HG03025 (cell line): ENCODE results near the gene DNAH3.
"Not testable (repeated sequence)": the region's sequence is repeated elsewhere in the genome, so short reads cannot be mapped to it uniquely, and the experiment has no call there.

ENCODE experiments used
- ATAC-seq: cut with Tn5 transposase; IDR thresholded peaks from one replicate; pipeline ENCODE4 v1.9.1; 2021; ENCODE audit warnings: mild to moderate bottlenecking, moderate library complexity; ENCODE audit not compliant: unreplicated experiment, low FRiP score

DNAH3 gene

GRCh38 chr16:21169249-21169981 is 18.8 kb upstream of the DNAH3 start:
- no peak for ATAC-seq

- ATAC-seq: no peak
These were observed 17.4 kb upstream of the DNAH3 start for GRCh38 chr16:21167929-21168602.

- no peak for ATAC-seq
These were observed 16.7 kb upstream of the DNAH3 start for GRCh38 chr16:21167360-21167759.

GRCh38 chr16:21166561-21166961 is 15.9 kb upstream of the DNAH3 start:
- ATAC-seq: no peak

GRCh38 chr16:21164521-21165168 is 14.0 kb upstream of the DNAH3 start:
- ATAC-seq: no peak

GRCh38 chr16:21163576-21163975 is 12.9 kb upstream of the DNAH3 start:
- ATAC-seq: no peak

GRCh38 chr16:21162661-21163151 is 12.1 kb upstream of the DNAH3 start:
- no peak for ATAC-seq

- ATAC-seq: no peak
These were observed 10.6 kb upstream of the DNAH3 start for GRCh38 chr16:21161211-21161610.

- ATAC-seq: no peak
These were observed 9.6 kb upstream of the DNAH3 start for GRCh38 chr16:21160276-21160675.

GRCh38 chr16:21159281-21159951 is 8.8 kb upstream of the DNAH3 start:
- no peak for ATAC-seq

GRCh38 chr16:21158208-21159110 is 7.8 kb upstream of the DNAH3 start, which contains the start of gene LDAF1:
Gene LDAF1, plus strand, starts transcription at chr16:21158674. Its CDS starts 2,509 bp downstream, at chr16:21161183.
- ATAC-seq: peak; percentile 55

- no peak for ATAC-seq
These were observed 7.0 kb upstream of the DNAH3 start for GRCh38 chr16:21157632-21158031.

- no peak for ATAC-seq
These were observed 6.3 kb upstream of the DNAH3 start for GRCh38 chr16:21156767-21157467.

GRCh38 chr16:21156011-21156410 is 5.4 kb upstream of the DNAH3 start:
- not testable (repeated sequence) for ATAC-seq

- ATAC-seq: not testable (repeated sequence)
These were observed 2.6 kb upstream of the DNAH3 start for GRCh38 chr16:21153124-21153729.

- ATAC-seq: not testable (repeated sequence)
These were observed 1.7 kb upstream of the DNAH3 start for GRCh38 chr16:21152160-21153030.

- no peak for ATAC-seq
These were observed 4.9 kb downstream of the DNAH3 start for GRCh38 chr16:21145738-21146137.

- no peak for ATAC-seq
These were observed 16.6 kb downstream of the DNAH3 start for GRCh38 chr16:21134053-21134452.
